Measurements from ENCODE around the gene ELAPOR1. TPM values are rescaled to one million over a fixed set of nuclear protein-coding genes. Genes with fewer than 3 reads are reported as not detected.

Gene ELAPOR1
- total RNA-seq, 6 experiments from 2014 or later = 0.38 to 2.6 (median 2.0) TPM

GRCh38 chr1:109133002-109133706 lies 19.2 kb downstream of the ELAPOR1 start:
- Mint-ChIP-seq H3K27ac (no peak overlapping the region), H3K4me1 (ENCODE audit: low read depth) (no peaks in the 10 kb centered on the region), H3K27me3 (ENCODE audit: insufficient read depth) (peaks cover 10% of the 10 kb centered on the region; the same call in 1 of the 2 replicates), H3K4me3 (no peak overlapping the region), H3K9me3 (no peaks in the 10 kb centered on the region), H3K36me3 (ENCODE audit: low read depth) (no peaks in the 10 kb centered on the region)
- no peak for DNase-seq
- TF ChIP-seq, protein P1, sequence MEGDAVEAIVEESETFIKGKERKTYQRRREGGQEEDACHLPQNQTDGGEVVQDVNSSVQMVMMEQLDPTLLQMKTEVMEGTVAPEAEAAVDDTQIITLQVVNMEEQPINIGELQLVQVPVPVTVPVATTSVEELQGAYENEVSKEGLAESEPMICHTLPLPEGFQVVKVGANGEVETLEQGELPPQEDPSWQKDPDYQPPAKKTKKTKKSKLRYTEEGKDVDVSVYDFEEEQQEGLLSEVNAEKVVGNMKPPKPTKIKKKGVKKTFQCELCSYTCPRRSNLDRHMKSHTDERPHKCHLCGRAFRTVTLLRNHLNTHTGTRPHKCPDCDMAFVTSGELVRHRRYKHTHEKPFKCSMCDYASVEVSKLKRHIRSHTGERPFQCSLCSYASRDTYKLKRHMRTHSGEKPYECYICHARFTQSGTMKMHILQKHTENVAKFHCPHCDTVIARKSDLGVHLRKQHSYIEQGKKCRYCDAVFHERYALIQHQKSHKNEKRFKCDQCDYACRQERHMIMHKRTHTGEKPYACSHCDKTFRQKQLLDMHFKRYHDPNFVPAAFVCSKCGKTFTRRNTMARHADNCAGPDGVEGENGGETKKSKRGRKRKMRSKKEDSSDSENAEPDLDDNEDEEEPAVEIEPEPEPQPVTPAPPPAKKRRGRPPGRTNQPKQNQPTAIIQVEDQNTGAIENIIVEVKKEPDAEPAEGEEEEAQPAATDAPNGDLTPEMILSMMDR (IDR thresholded peaks at IDR 0.05) = no peak

GRCh38 chr1:109133815-109134214 lies 19.9 kb downstream of the ELAPOR1 start:
- Mint-ChIP-seq H3K9me3 (no peaks in the 10 kb centered on the region), H3K36me3 (ENCODE audit: low read depth) (no peaks in the 10 kb centered on the region), H3K4me1 (ENCODE audit: low read depth) (no peaks in the 10 kb centered on the region), H3K27me3 (ENCODE audit: insufficient read depth) (peaks cover 10% of the 10 kb centered on the region; the same call in 1 of the 2 replicates), H3K4me3 (no peak overlapping the region), H3K27ac (no peak overlapping the region)
- DNase-seq = no peak
- TF ChIP-seq, protein P1 (IDR thresholded peaks at IDR 0.05) = no peak

DNA sequence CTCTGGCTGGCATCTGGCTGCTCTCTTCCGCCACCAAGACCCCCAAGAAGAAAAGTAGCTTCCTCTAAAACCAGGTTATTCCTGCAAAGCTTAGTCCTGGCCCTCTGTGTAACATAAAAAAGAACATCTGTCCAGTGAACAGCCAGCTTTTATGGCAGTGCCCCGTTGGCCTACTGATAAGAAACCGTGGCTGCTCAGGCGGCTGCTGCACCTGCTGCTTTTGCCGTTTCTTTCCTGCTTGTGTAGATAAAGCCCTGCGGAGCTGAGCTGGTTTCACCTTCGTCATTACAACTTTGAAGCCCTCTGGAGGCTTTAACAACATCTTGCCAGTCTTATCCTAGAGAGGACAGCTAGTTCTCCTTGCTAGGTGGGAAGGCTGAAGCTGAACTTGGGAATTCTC lies 20.5 kb downstream of the ELAPOR1 start:
- TF ChIP-seq, protein P1 (IDR thresholded peaks at IDR 0.05) = no peak
- Mint-ChIP-seq H3K36me3 (ENCODE audit: low read depth) (no peaks in the 10 kb centered on the region), H3K27me3 (ENCODE audit: insufficient read depth) (peaks cover 10% of the 10 kb centered on the region; the same call in 1 of the 2 replicates), H3K27ac (no peak overlapping the region), H3K9me3 (no peaks in the 10 kb centered on the region), H3K4me1 (ENCODE audit: low read depth) (no peaks in the 10 kb centered on the region), H3K4me3 (no peak overlapping the region)
- DNase-seq = no peak

GRCh38 chr1:109135940-109136339 lies 22.0 kb downstream of the ELAPOR1 start:
- Mint-ChIP-seq H3K4me3 (no peak overlapping the region), H3K27ac (no peak overlapping the region), H3K4me1 (ENCODE audit: low read depth) (no peaks in the 10 kb centered on the region), H3K9me3 (no peaks in the 10 kb centered on the region), H3K27me3 (ENCODE audit: insufficient read depth) (peaks cover 10% of the 10 kb centered on the region), H3K36me3 (ENCODE audit: low read depth) (no peaks in the 10 kb centered on the region)
- TF ChIP-seq, protein P1 (IDR thresholded peaks at IDR 0.05) = no peak
- no peak for DNase-seq

GRCh38 chr1:109136766-109137165 lies 22.9 kb downstream of the ELAPOR1 start:
- Mint-ChIP-seq H3K9me3 (no peaks in the 10 kb centered on the region), H3K27ac (no peak overlapping the region), H3K4me1 (ENCODE audit: low read depth) (no peaks in the 10 kb centered on the region), H3K27me3 (ENCODE audit: insufficient read depth) (peaks cover 10% of the 10 kb centered on the region), H3K36me3 (ENCODE audit: low read depth) (no peaks in the 10 kb centered on the region), H3K4me3 (no peak overlapping the region)
- TF ChIP-seq, protein P1 (IDR thresholded peaks at IDR 0.05) = no peak
- DNase-seq = no peak
